HG03066 (cell line): ENCODE data around the gene FGFRL1.
"Not testable (repeated sequence)": the region's sequence is repeated elsewhere in the genome, so short reads cannot be mapped to it uniquely, and the experiment has no call there.

ENCODE experiments used
- ATAC-seq: cut with Tn5 transposase; IDR thresholded peaks from one replicate; pipeline ENCODE4 v1.9.1; 2021; ENCODE audit warnings: low read depth; ENCODE audit not compliant: unreplicated experiment

FGFRL1 gene

GRCh38 chr4:1035510-1035909 is 24.1 kb downstream of the FGFRL1 start:
- no peak for ATAC-seq

DNA sequence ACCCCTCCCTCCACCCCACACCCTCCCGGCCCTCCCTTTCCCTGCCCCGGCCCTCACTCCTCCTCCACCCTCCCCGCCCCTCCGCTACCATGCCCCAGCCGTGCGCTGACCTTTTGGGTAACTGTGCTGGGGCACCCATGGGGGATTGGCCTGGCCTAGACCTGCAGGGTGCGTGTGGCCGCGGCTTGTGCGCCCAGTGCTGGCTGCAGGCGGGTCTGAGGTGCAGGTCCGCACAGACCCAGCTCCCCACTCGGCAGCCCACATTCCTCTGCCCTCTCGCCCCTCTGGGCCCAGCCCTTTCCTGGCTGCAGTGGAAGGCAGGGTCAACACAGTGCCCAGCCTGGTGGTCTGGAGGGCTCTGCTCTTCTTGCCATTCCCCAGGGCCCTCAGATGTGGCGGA is 24.7 kb downstream of the FGFRL1 start:
- no peak for ATAC-seq

- no peak for ATAC-seq
These were observed 25.8 kb downstream of the FGFRL1 start for GRCh38 chr4:1036976-1037810.

DNA sequence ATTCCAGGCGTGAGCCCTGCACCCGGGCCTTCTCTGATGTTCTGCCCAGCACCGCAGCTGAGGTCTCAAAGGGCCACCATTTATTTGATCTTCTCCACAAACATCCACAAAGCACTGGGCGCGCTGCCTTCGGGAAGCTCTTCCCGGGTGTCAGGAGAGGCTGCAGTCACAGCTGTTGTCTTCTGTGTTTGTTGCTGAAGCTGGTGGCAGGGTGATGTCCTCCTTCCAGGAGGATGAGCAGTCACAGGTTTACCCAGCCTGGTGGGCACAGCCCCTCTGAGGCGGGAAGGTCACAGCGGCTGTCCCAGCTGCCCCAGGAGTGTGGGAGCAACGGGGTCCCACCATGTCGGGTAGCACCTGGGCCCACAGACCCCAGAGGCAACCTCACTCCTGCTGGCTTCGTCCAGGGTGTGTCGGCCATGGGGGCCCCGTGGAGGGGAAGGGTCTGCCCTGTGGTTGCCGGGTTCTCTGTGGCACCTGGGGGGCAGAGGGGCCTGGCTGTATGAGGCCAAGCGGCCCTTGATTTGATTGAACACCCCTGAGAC is 27.6 kb downstream of the FGFRL1 start:
- no peak for ATAC-seq

- no peak for ATAC-seq
These were observed 28.3 kb downstream of the FGFRL1 start for GRCh38 chr4:1039493-1040343.

GRCh38 chr4:1040344-1041146 is 29.1 kb downstream of the FGFRL1 start:
- ATAC-seq = no peak

GRCh38 chr4:1041147-1041935 is 29.9 kb downstream of the FGFRL1 start:
- ATAC-seq = no peak

- ATAC-seq = no peak
These were observed 30.5 kb downstream of the FGFRL1 start for GRCh38 chr4:1041936-1042330.

- no peak for ATAC-seq
These were observed 31.1 kb downstream of the FGFRL1 start for GRCh38 chr4:1042352-1043055.

DNA sequence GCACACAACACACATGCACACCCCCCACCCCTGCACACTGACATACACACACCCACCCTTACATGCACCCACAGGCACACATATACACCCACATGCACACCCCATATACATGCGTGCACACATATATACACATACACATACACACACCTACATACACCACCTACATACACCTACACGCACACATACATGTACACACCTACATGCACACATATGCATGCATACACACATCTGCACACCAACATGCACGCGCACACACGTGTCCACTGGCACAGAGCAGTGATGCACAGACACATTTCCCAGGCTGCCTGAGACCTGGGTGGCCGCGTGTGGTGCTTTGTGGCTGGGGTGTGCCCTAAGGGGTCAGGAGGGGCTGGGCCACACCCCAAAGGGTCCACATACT is 31.7 kb downstream of the FGFRL1 start:
- no peak for ATAC-seq

DNA sequence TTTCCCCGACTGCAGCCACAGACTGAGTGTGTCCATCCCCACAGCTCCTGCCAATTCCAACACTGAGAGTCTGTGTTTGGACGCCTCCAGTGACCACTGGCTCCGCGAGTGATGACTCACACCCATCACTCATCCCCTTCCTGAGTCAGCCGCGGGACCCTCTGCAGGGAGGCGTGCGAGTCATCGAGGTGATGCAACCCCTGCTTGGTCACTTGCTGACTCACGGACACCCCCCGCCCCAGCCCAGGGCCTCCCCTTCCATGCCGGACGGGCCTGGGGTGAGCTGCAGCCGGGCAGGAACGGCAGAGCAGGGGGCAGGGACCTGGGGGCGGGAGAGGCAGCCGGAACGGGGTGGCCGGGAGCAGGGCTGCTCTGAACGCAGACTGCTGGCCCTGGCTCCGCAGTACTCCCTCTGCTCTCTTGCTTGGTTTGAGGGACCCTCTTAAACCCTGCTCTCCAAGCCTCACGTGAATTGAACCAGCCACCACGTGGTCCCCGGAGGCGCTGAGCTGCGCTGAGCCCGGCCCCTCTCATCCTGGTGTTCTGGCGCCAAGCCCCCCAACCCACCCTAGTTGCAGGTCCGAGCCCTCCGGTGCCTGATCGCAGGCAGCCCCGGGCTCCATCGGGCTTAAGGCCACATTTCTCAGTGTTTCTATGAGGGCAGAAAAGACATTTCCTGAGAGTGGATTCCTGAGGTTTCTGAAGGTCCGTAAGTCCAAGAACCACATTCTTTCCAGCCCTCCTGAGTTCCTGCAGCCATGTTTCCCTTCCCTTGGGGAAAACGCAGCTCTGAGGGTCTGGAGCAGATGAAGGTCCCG is 32.4 kb downstream of the FGFRL1 start:
- no peak for ATAC-seq

- no peak for ATAC-seq
These were observed 33.2 kb downstream of the FGFRL1 start for GRCh38 chr4:1044469-1045192.

GRCh38 chr4:1045193-1045594 is 33.8 kb downstream of the FGFRL1 start:
- no peak for ATAC-seq

- ATAC-seq = no peak
These were observed 34.3 kb downstream of the FGFRL1 start for GRCh38 chr4:1045595-1046201.

DNA sequence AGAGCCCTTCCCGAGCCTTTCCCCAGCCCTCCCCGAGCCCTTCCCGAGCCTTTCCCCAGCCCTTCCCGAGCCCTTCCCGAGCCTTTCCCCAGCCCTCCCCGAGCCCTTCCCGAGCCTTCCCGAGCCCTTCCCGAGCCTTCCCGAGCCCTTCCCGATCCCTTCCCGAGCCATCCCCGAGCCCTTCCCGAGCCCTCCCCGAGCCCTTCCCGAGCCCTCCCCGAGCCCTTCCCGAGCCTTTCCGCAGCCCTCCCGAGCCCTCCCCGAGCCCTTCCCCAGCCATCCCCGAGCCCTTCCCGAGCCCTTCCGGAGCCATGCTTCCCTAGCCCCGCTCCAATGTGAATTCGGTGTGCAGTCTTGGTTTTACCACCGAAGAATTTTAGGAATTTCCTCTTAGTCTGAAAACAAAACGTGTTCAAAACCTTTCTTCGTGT is 35.2 kb downstream of the FGFRL1 start:
- ATAC-seq = not testable (repeated sequence)

DNA sequence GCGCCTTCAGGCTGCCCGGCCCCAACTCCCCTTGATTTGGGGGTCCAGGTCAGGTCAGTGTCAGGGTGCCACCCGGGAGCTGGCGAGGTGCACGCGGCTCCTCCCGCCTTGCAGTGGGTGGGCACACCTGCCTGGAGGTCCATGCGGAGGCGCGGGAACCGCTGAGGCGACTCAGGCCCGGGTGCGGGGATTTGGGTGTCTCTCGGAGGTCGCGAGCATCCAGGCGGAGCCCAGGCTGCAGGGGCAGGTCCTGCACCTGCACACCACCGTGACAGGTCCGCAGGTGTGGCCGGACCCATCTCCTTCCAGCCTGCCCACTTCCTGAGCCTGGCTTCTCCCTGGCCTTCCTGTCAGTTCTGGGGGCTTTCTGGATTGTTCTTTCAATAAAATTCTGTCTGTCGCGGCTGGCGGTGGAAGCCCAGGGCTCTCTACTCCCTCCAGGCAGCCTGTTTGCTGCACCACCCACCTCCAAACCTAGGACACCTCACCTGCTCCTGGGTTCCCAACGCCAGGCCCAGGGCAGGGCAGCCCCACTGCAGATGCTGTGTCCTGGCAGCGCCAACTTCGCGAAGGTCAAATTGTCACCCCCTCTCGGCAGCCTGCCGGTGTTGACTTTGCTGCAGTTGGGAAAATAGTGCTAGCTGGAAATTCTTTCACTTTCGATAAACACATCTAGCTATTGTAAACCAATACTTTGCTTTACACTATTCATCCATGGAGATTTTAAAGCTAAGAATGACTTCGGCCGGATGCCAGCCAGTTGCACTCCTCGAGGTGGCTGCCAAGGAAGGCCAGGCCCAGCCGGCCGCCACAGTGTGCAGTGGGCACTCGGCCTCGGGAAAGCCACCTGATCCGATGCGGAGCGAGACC is 35.9 kb downstream of the FGFRL1 start:
- no peak for ATAC-seq
